ENCODE measurements around the gene RND1.
"Not testable (repeated sequence)": the region's sequence is repeated elsewhere in the genome, so short reads cannot be mapped to it uniquely, and the experiment has no call there.

RND1 gene

GRCh38 chr12:48866052-48866711 is 512 bp upstream of the RND1 start:
- DNase-seq: no peak

- no peak for DNase-seq
Observed at GRCh38 chr12:48863291-48863690, 2.4 kb downstream of the RND1 start.

- no peak for DNase-seq
Observed at GRCh38 chr12:48862760-48863159, 2.9 kb downstream of the RND1 start.

GRCh38 chr12:48861111-48861510 is 4.6 kb downstream of the RND1 start:
- no peak for DNase-seq

GRCh38 chr12:48860236-48860635 is 5.4 kb downstream of the RND1 start:
- DNase-seq: not testable (repeated sequence)

- DNase-seq: no peak
Observed at GRCh38 chr12:48859607-48860006, 6.1 kb downstream of the RND1 start.

GRCh38 chr12:48858043-48858442 is 7.6 kb downstream of the RND1 start:
- DNase-seq: no peak

- DNase-seq: no peak
Observed at GRCh38 chr12:48857278-48857994, 8.2 kb downstream of the RND1 start.

GRCh38 chr12:48856379-48856778 is 9.3 kb downstream of the RND1 start:
- no peak for DNase-seq

GRCh38 chr12:48854932-48855331 is 10.7 kb downstream of the RND1 start:
- not testable (repeated sequence) for DNase-seq

- DNase-seq: no peak
Observed at GRCh38 chr12:48854488-48854887, 11.2 kb downstream of the RND1 start.

GRCh38 chr12:48852734-48853688 is 12.7 kb downstream of the RND1 start:
- DNase-seq: peak; percentile 88

GRCh38 chr12:48851883-48852733 is 13.6 kb downstream of the RND1 start, which contains the start of gene DDX23:
Gene DDX23 (minus strand): TSS chr12:48852163. CDS start chr12:48845782, 6,381 bp downstream.
- DNase-seq: peak; percentile 93

GRCh38 chr12:48842021-48842420 is 23.6 kb downstream of the RND1 start:
- DNase-seq: not testable (repeated sequence)

- DNase-seq: no peak
Observed at GRCh38 chr12:48838048-48838447, 27.6 kb downstream of the RND1 start.

GRCh38 chr12:48832321-48833060 is 33.2 kb downstream of the RND1 start:
- DNase-seq: no peak

GRCh38 chr12:48831257-48831656 is 34.4 kb downstream of the RND1 start:
- no peak for DNase-seq

GRCh38 chr12:48828841-48829575 is 36.7 kb downstream of the RND1 start:
- no peak for DNase-seq

GRCh38 chr12:48828293-48828692 is 37.4 kb downstream of the RND1 start:
- DNase-seq: no peak

GRCh38 chr12:48827513-48828096 is 38.1 kb downstream of the RND1 start:
- DNase-seq: no peak
